ENCODE results near the gene ARHGEF12.

DNA sequence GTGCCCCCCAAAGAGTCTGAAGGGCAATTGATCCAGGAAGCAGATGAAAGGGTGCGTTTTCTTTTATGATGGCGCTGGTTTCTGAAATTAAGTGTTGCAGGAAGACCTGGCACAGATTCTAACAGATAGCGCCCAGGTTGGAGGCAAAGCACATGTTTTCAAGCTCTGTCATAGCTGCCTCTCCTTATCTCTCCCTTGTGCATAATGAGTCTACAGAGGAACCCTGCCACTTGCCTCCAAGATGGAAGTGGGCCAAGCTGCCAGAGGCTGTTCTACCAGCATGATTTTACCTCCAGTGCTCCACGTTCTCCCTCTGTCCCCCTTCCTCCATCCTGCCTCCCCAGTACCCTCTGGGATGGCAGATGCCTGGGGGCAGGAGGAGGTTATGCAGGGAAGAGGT, 41.1 kb upstream of the ARHGEF12 start:
- TF ChIP-seq TBL1XR1 (IDR thresholded peaks at IDR 0.05; ENCODE audit: low read depth, low read length) (no peak), TCF7 (IDR thresholded peaks at IDR 0.05; ENCODE audit: borderline replicate concordance) (no peak), POLR2A (IDR thresholded peaks at IDR 0.05; ENCODE audit: low read depth, low read length) (no peak), ATF3 (IDR thresholded peaks at IDR 0.05; ENCODE audit: borderline replicate concordance, extremely low read depth, low read depth, low read length) (no peak), EP300 (IDR thresholded peaks at IDR 0.05; ENCODE audit: borderline replicate concordance in 1 of 2, control insufficient read depth in 1 of 2, low read depth in 2 of 2, low read length in 2 of 2) (no peak), RAD51 (IDR thresholded peaks at IDR 0.05) (no peak), CEBPB (IDR thresholded peaks at IDR 0.05; ENCODE audit: borderline replicate concordance in 1 of 2, low read depth in 2 of 2, low read length in 2 of 2) (no peak), HCFC1 (IDR thresholded peaks at IDR 0.05; ENCODE audit: low read length) (no peak)
